ENCODE measurements around the gene IL10RA. TPM values are rescaled to one million over a fixed set of nuclear protein-coding genes. Genes with fewer than 3 reads are reported as not detected.
"Not testable (repeated sequence)": the region's sequence is repeated elsewhere in the genome, so short reads cannot be mapped to it uniquely, and the experiment has no call there.

IL10RA gene
- total and polyA plus RNA-seq, 9 of the 15 experiments (the other 6 are each of a cell fraction or from before 2014, with no cell fraction given), result 0.17 to 17.3 (median 2.9) TPM

- TF ChIP-seq BCOR (IDR thresholded peaks at IDR 0.05) (peak; percentile 50; the same call in 1 of the 2 replicates), NBN (IDR thresholded peaks at IDR 0.05; ENCODE audit: low read depth) (peak; percentile 60; the same call in 1 of the 2 replicates), NFIC (IDR thresholded peaks at IDR 0.05) (peak; percentile 35), NR2C2 (tag; IDR thresholded peaks at IDR 0.05) (peak; percentile 26; the same call in 1 of the 2 replicates), CBFA2T2 (conservative IDR thresholded peaks at IDR 0.05) (peak; percentile 83), NFE2 (IDR thresholded peaks at IDR 0.05; ENCODE audit: low read depth) (peak; percentile 18; the same call in 1 of the 2 replicates), TEAD4 (IDR thresholded peaks at IDR 0.05; ENCODE audit: low read length) (peak; percentile 65; the same call in 1 of the 2 replicates), ETV6 (IDR thresholded peaks at IDR 0.05; ENCODE audit: borderline replicate concordance in 1 of 2, low read depth in 2 of 2, low read length in 1 of 2) (0 out of 4 replicates have a peak, but pooled peaks of 1 of the 2 experiments have one; percentile 32), JUND (IDR thresholded peaks at IDR 0.05; ENCODE audit: borderline replicate concordance, low read depth, low read length) (peak; percentile 72; the same call in 1 of the 2 replicates), BRD9 (IDR thresholded peaks at IDR 0.05; ENCODE audit: low read depth, partially characterized antibody) (peak; percentile 51), ZNF766 (CRISPR knock-in tag; conservative IDR thresholded peaks at IDR 0.05) (peak; percentile 65), GATAD2A (IDR thresholded peaks at IDR 0.05) (0 out of 2 replicates have a peak, but pooled peaks have one; percentile 72), MYC (IDR thresholded peaks at IDR 0.05; ENCODE audit: low read depth, low read length) (peak; percentile 66), ARID3A (IDR thresholded peaks at IDR 0.05; ENCODE audit: borderline replicate concordance, low read depth, low read length) (0 out of 2 replicates have a peak, but pooled peaks have one; percentile 65), RCOR1 (IDR thresholded peaks at IDR 0.05; ENCODE audit: borderline replicate concordance in 1 of 2, low read depth in 2 of 2, low read length in 2 of 2) (peak; percentile 58 to 98; a peak in 3 of 4 replicates), ZBTB5 (IDR thresholded peaks at IDR 0.05) (0 out of 2 replicates have a peak, but pooled peaks have one; percentile 33), TCF3 (CRISPR knock-in tag; IDR thresholded peaks at IDR 0.05) (peak; percentile 66), ZNF449 (CRISPR knock-in tag; IDR thresholded peaks at IDR 0.05) (peak; percentile 90; the same call in 1 of the 2 replicates)
- TF ChIP-seq NR2C2 (CRISPR knock-in tag; IDR thresholded peaks at IDR 0.05); TEAD4 (CRISPR knock-in tag; IDR thresholded peaks at IDR 0.05; ENCODE audit: borderline replicate concordance); ETV6 (CRISPR knock-in tag; IDR thresholded peaks at IDR 0.05; ENCODE audit: borderline replicate concordance); JUND (tag; IDR thresholded peaks at IDR 0.05; ENCODE audit: borderline replicate concordance, low read depth, low read length); MYC (CRISPR knock-in tag; IDR thresholded peaks at IDR 0.05; ENCODE audit: borderline replicate concordance, low read depth): not testable (repeated sequence)
Measured at GRCh38 chr11:118007563-118008270, 21.5 kb downstream of the IL10RA start (continued).
